Measurements from ENCODE around the gene MFSD12. TPM values are rescaled to one million over a fixed set of nuclear protein-coding genes. Genes with fewer than 3 reads are reported as not detected.

MFSD12 gene
- total RNA-seq, 2 experiments from 2014 or later, result 62.4 to 63.5 TPM

- no peak for TF ChIP-seq CTCF (IDR thresholded peaks at IDR 0.05)
- DNase-seq, result peak; percentile 99
- no peaks in the 10 kb centered on the region for H3K27me3 Mint-ChIP-seq
- peaks cover 14% of the 10 kb centered on the region for H3K36me3 Mint-ChIP-seq (ENCODE audit: low read depth)
- ChIA-PET POLR2A (interaction anchor here (0.8 to 1.0 kb wide), 2 partner anchors 10 to 39 kb away, joined by 3 read pairs; no protein-coding TSS in a partner anchor), CTCF (no interaction called here)
- peak; percentile 94 for ATAC-seq
- intact Hi-C loops (cut with micrococcal nuclease), result no loop called here
- peaks cover 43% of the 10 kb centered on the region for H3K4me1 Mint-ChIP-seq (ENCODE audit: low read depth)
- H3K9me3 Mint-ChIP-seq, result no peaks in the 10 kb centered on the region
- peak within 1 kb of the TSS; percentile 88 for H3K4me3 Mint-ChIP-seq
- peak within 1 kb of the TSS; percentile 93 for H3K27ac Mint-ChIP-seq
These were observed 51.6 kb downstream of the MFSD12 start, which contains the start of gene FZR1 for GRCh38 chr19:3505598-3506383. Gene FZR1 (plus strand): TSS chr19:3506311. CDS start chr19:3522990, 16,679 bp downstream.

DNA sequence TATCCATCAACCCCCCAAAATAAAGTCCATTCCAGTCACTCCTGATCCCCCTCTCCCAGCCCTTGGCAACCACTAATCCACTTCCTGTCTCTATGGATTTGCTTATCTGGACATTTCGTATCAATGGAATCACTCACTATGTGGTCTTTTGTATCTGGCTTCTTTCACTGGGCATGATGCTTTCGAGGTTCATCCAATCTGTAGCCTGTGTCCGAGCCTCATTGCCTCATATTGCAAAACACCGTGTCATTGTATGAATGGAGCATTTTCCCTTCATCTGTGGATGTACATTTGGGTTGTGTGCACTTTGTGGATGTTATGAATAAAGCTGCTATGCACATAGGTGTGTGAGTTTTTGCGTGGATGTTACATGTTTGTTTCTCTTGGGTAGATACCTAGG lies 52.7 kb downstream of the MFSD12 start:
- ATAC-seq (no peak), DNase-seq (no peak)
- H3K4me3 Mint-ChIP-seq, result peak overlapping the region; percentile 88
- intact Hi-C loops (cut with micrococcal nuclease), result no loop called here
- POLR2A ChIA-PET, result no interaction called here
- no peak for TF ChIP-seq CTCF (IDR thresholded peaks at IDR 0.05)
- H3K27me3 Mint-ChIP-seq, result no peaks in the 10 kb centered on the region
- peaks cover 37% of the 10 kb centered on the region for H3K4me1 Mint-ChIP-seq (ENCODE audit: low read depth)
- H3K9me3 Mint-ChIP-seq, result no peaks in the 10 kb centered on the region
- peaks cover 11% of the 10 kb centered on the region for H3K36me3 Mint-ChIP-seq (ENCODE audit: low read depth)
- CTCF ChIA-PET, result interaction anchor here (8.9 kb wide), 1 partner anchor 19 kb away, joined by 54 read pairs; the partner anchor contains the start of gene SMIM44
- peak overlapping the region; percentile 93 for H3K27ac Mint-ChIP-seq

GRCh38 chr19:3503036-3503572 lies 54.3 kb downstream of the MFSD12 start:
- no peak for ATAC-seq
- POLR2A ChIA-PET, result no interaction called here

DNA sequence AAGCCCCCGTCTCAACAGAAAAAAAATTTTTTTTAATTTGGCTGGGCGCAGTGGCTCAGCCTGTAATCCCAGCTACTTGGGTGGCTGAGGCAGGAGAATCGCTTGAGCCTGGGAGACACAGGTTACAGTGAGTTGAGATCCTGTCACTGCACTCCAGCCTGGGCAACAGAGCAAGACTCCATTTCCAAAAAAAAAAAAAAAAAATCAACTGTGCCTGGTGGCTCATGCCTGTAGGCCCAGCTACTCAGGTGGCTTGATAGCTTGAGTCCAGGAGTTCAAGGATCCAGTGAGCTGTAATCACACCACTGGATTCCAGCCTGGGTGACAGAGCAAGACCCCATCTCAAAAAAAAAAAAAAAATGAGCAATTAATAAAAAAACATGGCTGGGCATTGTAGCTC lies 55.6 kb downstream of the MFSD12 start:
- H3K4me3 Mint-ChIP-seq, result no peak overlapping the region
- H3K36me3 Mint-ChIP-seq (ENCODE audit: low read depth), result peaks cover 14% of the 10 kb centered on the region
- ChIA-PET CTCF (interaction anchor here (0.7 to 8.9 kb wide), 2 partner anchors 16 to 261 kb away, joined by 3 to 54 read pairs; partner anchors contain the start of genes MRPL54 and SMIM44), POLR2A (interaction anchor here (0.6 to 1.8 kb wide), 2 partner anchors 24 to 145 kb away, joined by 3 to 4 read pairs; no protein-coding TSS in a partner anchor)
- DNase-seq, result no peak
- TF ChIP-seq CTCF (IDR thresholded peaks at IDR 0.05), result no peak
- no peak for ATAC-seq
- peaks cover 22% of the 10 kb centered on the region for H3K4me1 Mint-ChIP-seq (ENCODE audit: low read depth)
- no peaks in the 10 kb centered on the region for H3K9me3 Mint-ChIP-seq
- intact Hi-C loops (cut with micrococcal nuclease), result no loop called here
- H3K27ac Mint-ChIP-seq, result no peak overlapping the region
- H3K27me3 Mint-ChIP-seq, result no peaks in the 10 kb centered on the region

More at GRCh38 chr19:3503036-3503572, 54.3 kb downstream of the MFSD12 start:
- peaks cover 12% of the 10 kb centered on the region for H3K36me3 Mint-ChIP-seq (ENCODE audit: low read depth)
- peaks cover 28% of the 10 kb centered on the region for H3K4me1 Mint-ChIP-seq (ENCODE audit: low read depth)
- intact Hi-C loops (cut with micrococcal nuclease), result no loop called here
- no peak overlapping the region for H3K27ac Mint-ChIP-seq
- H3K9me3 Mint-ChIP-seq, result no peaks in the 10 kb centered on the region
- H3K4me3 Mint-ChIP-seq, result no peak overlapping the region
- TF ChIP-seq CTCF (IDR thresholded peaks at IDR 0.05), result no peak
- CTCF ChIA-PET, result interaction anchor here (8.9 kb wide), 1 partner anchor 17 kb away, joined by 54 read pairs; the partner anchor contains the start of gene SMIM44
- H3K27me3 Mint-ChIP-seq, result no peaks in the 10 kb centered on the region
- no peak for DNase-seq

Measured in activated CD8-positive, alpha-beta T cell treated with anti-CD3 and anti-CD28 coated beads for 36 hours (primary cell).